ENCODE results near the gene MACROH2A1. TPM values are rescaled to one million over a fixed set of nuclear protein-coding genes. Genes with fewer than 3 reads are reported as not detected.

MACROH2A1 gene
- total and polyA plus RNA-seq, 2 experiments from 2014 or later = 64.9 to 81.6 TPM

- no peak for ATAC-seq
- Histone ChIP-seq H3F3A (replicated peaks; ENCODE audit: low read depth) (no peaks in the 10 kb centered on the region), H3K4me3 (no peak overlapping the region), H3K4me2 (no peak overlapping the region), H3K27ac (ENCODE audit: low read depth) (no peak overlapping the region), H3K36me3 (ENCODE audit: insufficient read depth) (no peaks in the 10 kb centered on the region), H3K27me3 (ENCODE audit: insufficient read depth) (no peaks in the 10 kb centered on the region), H3K9me2 (ENCODE audit: insufficient read depth) (no peaks in the 10 kb centered on the region), H3K4me1 (ENCODE audit: insufficient read depth) (no peaks in the 10 kb centered on the region), H4K20me1 (replicated peaks; ENCODE audit: insufficient read depth) (0 out of 2 replicates have a peak, but pooled peaks cover 1% of the 10 kb centered on the region), H2AFZ (no peak overlapping the region), H3K79me2 (replicated peaks; ENCODE audit: insufficient read depth) (no peaks in the 10 kb centered on the region)
- Mint-ChIP-seq H3K4me3 (no peak overlapping the region), H3K4me1 (no peaks in the 10 kb centered on the region), H3K36me3 (ENCODE audit: low read depth) (no peaks in the 10 kb centered on the region), H3K9me3 (no peaks in the 10 kb centered on the region), H3K27ac (no peak overlapping the region), H3K27me3 (ENCODE audit: insufficient read depth, low read depth, poor library complexity) (no peaks in the 10 kb centered on the region)
- no peak for TF ChIP-seq REST (IDR thresholded peaks at IDR 0.05; ENCODE audit: unreplicated experiment)
- no peak for TF ChIP-seq JUNB (IDR thresholded peaks at IDR 0.05; ENCODE audit: unreplicated experiment)
- TF ChIP-seq NANOG (IDR thresholded peaks at IDR 0.05; ENCODE audit: borderline replicate concordance) = no peak
- TF ChIP-seq ZNF462 (CRISPR knock-in tag; IDR thresholded peaks at IDR 0.05) = no peak
- TF ChIP-seq STAT1 (IDR thresholded peaks at IDR 0.05; ENCODE audit: unreplicated experiment) = no peak
- TF ChIP-seq CTCF (conservative IDR thresholded peaks at IDR 0.05; ENCODE audit: low read depth in 2 of 2) = no peak
- no peak for TF ChIP-seq EZH2 (IDR thresholded peaks at IDR 0.05; ENCODE audit: low read depth, unreplicated experiment)
- TF ChIP-seq ZNF114 (CRISPR knock-in tag; IDR thresholded peaks at IDR 0.05) = no peak
- no peak for TF ChIP-seq ZNF331 (CRISPR knock-in tag; IDR thresholded peaks at IDR 0.05; ENCODE audit: low read depth)
- no peak for TF ChIP-seq ETS1 (IDR thresholded peaks at IDR 0.05)
- TF ChIP-seq CREB1 (CRISPR knock-in tag; IDR thresholded peaks at IDR 0.05; ENCODE audit: low read depth) = no peak
- TF ChIP-seq EZH2phosphoT487 (IDR thresholded peaks at IDR 0.05; ENCODE audit: unreplicated experiment) = no peak
- TF ChIP-seq POLR2AphosphoS5 (IDR thresholded peaks at IDR 0.05; ENCODE audit: low read depth) = no peak
- no peak for DNase-seq (ENCODE audit: low spot score)
Measured at GRCh38 chr5:135328128-135328687, 70.8 kb downstream of the MACROH2A1 start.

Data from GM23338 (cell line).